ENCODE data around the gene ATP6V1F. TPM values are rescaled to one million over a fixed set of nuclear protein-coding genes. Genes with fewer than 3 reads are reported as not detected.
A peak's percentile ranks its signal among the peaks of the same experiment; 100 is the strongest.

ATP6V1F gene
- polyA plus RNA-seq, 1 experiment: 150 TPM

GRCh38 chr7:128879939-128880746 lies 17.5 kb downstream of the ATP6V1F start:
- H3K27ac ChIP-seq (ENCODE audit: low read depth, low read length): no peak overlapping the region
- no peak for DNase-seq (ENCODE audit: low read depth, low spot score)
- no peak overlapping the region for H3K4me3 ChIP-seq (ENCODE audit: low read depth, low read length)
- H3K9me3 ChIP-seq (ENCODE audit: control insufficient read depth, insufficient read depth, low read length): no peaks in the 10 kb centered on the region
- H3K27me3 ChIP-seq (ENCODE audit: control insufficient read depth, insufficient read depth, low read length): peaks cover 14% of the 10 kb centered on the region
- TF ChIP-seq CTCF (IDR thresholded peaks at IDR 0.05; ENCODE audit: low read depth, low read length): peak; percentile 66
- ChIA-PET CTCF (interaction anchor here (0.7 to 4.1 kb wide), 5 partner anchors 17 to 421 kb away, joined by 4 to 21 read pairs (median 6); partner anchors contain the start of gene ATP6V1F), POLR2A (no interaction called here)

- no peak for DNase-seq (ENCODE audit: low read depth, low spot score)
- Histone ChIP-seq H3K4me3 (ENCODE audit: low read depth, low read length) (no peak overlapping the region), H3K27ac (ENCODE audit: low read depth, low read length) (no peak overlapping the region), H3K27me3 (ENCODE audit: control insufficient read depth, insufficient read depth, low read length) (peaks cover 7% of the 10 kb centered on the region), H3K9me3 (ENCODE audit: control insufficient read depth, insufficient read depth, low read length) (no peaks in the 10 kb centered on the region)
- CTCF ChIA-PET: interaction anchor here (0.7 to 4.1 kb wide), 4 partner anchors 18 to 422 kb away, joined by 4 to 21 read pairs (median 6); partner anchors contain the start of gene ATP6V1F
- no peak for TF ChIP-seq CTCF (IDR thresholded peaks at IDR 0.05; ENCODE audit: low read depth, low read length)
- POLR2A ChIA-PET: interaction anchor here (1.0 kb wide), 1 partner anchor 18 kb away, joined by 3 read pairs; the partner anchor contains the start of gene ATP6V1F
Observed at GRCh38 chr7:128880791-128881457, 18.3 kb downstream of the ATP6V1F start.

- DNase-seq (ENCODE audit: low read depth, low spot score): no peak
- ChIA-PET CTCF (interaction anchor here (0.7 to 4.1 kb wide), 4 partner anchors 18 to 420 kb away, joined by 4 to 21 read pairs (median 6); partner anchors contain the start of gene ATP6V1F), POLR2A (interaction anchor here (1.0 kb wide), 1 partner anchor 19 kb away, joined by 3 read pairs; the partner anchor contains the start of gene ATP6V1F)
- no peak overlapping the region for H3K4me3 ChIP-seq (ENCODE audit: low read depth, low read length)
- no peak overlapping the region for H3K27ac ChIP-seq (ENCODE audit: low read depth, low read length)
- peaks cover 4% of the 10 kb centered on the region for H3K27me3 ChIP-seq (ENCODE audit: control insufficient read depth, insufficient read depth, low read length)
- no peak for TF ChIP-seq CTCF (IDR thresholded peaks at IDR 0.05; ENCODE audit: low read depth, low read length)
- H3K9me3 ChIP-seq (ENCODE audit: control insufficient read depth, insufficient read depth, low read length): no peaks in the 10 kb centered on the region
Observed at GRCh38 chr7:128881458-128882125, 18.9 kb downstream of the ATP6V1F start.

- TF ChIP-seq CTCF (IDR thresholded peaks at IDR 0.05; ENCODE audit: low read depth, low read length): no peak
- CTCF ChIA-PET: interaction anchor here (0.7 to 2.9 kb wide), 10 partner anchors 10 to 420 kb away, joined by 3 to 28 read pairs (median 5); partner anchors contain the start of genes ATP6V1F and GARIN1A
- POLR2A ChIA-PET: no interaction called here
- H3K4me3 ChIP-seq (ENCODE audit: low read depth, low read length): no peak overlapping the region
- no peak overlapping the region for H3K27ac ChIP-seq (ENCODE audit: low read depth, low read length)
- no peaks in the 10 kb centered on the region for H3K9me3 ChIP-seq (ENCODE audit: control insufficient read depth, insufficient read depth, low read length)
- no peak for DNase-seq (ENCODE audit: low read depth, low spot score)
- H3K27me3 ChIP-seq (ENCODE audit: control insufficient read depth, insufficient read depth, low read length): no peaks in the 10 kb centered on the region
Observed at GRCh38 chr7:128882134-128882533, 19.5 kb downstream of the ATP6V1F start.

Data from AG04450 (cell line).